Endothelial cell of umbilical vein (primary cell): ENCODE measurements around the gene HPS4. TPM values are rescaled to one million over a fixed set of nuclear protein-coding genes. Genes with fewer than 3 reads are reported as not detected.

Source experiments
- BruUV-seq: library from RNA; stranded (reverse); fragments of 400-500 nt; replicated peaks from 2 replicates; lab custom pipeline; 2021; lab: Mats Ljungman, UMichigan
- CTCF ChIA-PET: fragments of 300-600, 350-600 bp; sonication (Branson Sonifier 250); formaldehyde crosslinking; loops from one replicate; lab custom pipeline; 2021; ENCODE audit warnings: antibody characterized with exemption, inconsistent platforms; lab: Charles Lee
- POLR2A ChIA-PET: fragments of 300-600, 350-600 bp; sonication (Branson Sonifier 250); formaldehyde crosslinking; loops from one replicate; lab custom pipeline; 2021; ENCODE audit warnings: antibody characterized with exemption, inconsistent platforms; lab: Charles Lee
- DNase-seq: peaks from one replicate; pipeline ENCODE4 v3.0.0-alpha.2; 2011; ENCODE audit warnings: low read depth, low spot score
- FAIRE-seq: peaks from 2 replicates; lab custom pipeline; 2011; peaks lifted over from hg19 to GRCh38; lab: Jason Lieb, UNC
- H2AFZ ChIP-seq: 2 replicates; pipeline ENCODE4 v1.6.0; 2012; ENCODE audit warnings: low read depth, low read length, control low read depth, inconsistent platforms
- H3K27ac ChIP-seq: 2 replicates; pipeline ENCODE4 v1.5.1; 2011; ENCODE audit warnings: low read depth, mild to moderate bottlenecking, control low read depth, low read length, moderate library complexity; ENCODE audit not compliant: insufficient read depth
- H3K27me3 ChIP-seq, 2 experiments: 2 replicates each; pipeline versions ENCODE4 v1.6.0 to v1.6.1; 2011; ENCODE audit warnings: low read length in 2 of 2, mixed read lengths in 1 of 2; ENCODE audit not compliant: control insufficient read depth in 2 of 2, insufficient read depth in 2 of 2
- H3K36me3 ChIP-seq, 2 experiments: 2 replicates in 1 of 2; 3 replicates in 1 of 2; pipeline ENCODE4 v1.5.1; 2011; ENCODE audit warnings: low read length in 2 of 2, mild to moderate bottlenecking in 1 of 2, moderate library complexity in 1 of 2; ENCODE audit not compliant: control insufficient read depth in 2 of 2, insufficient read depth in 2 of 2; ENCODE audit errors: extremely low read depth in 1 of 2
- H3K4me1 ChIP-seq: 3 replicates; pipeline ENCODE4 v1.5.1; 2011; ENCODE audit warnings: mild to moderate bottlenecking, low read length; ENCODE audit not compliant: control insufficient read depth, insufficient read depth; ENCODE audit errors: extremely low read depth
- H3K4me2 ChIP-seq: 2 replicates; pipeline ENCODE4 v1.6.1; 2011; ENCODE audit warnings: low read length, control low read depth, mixed read lengths; ENCODE audit not compliant: insufficient read depth
- H3K4me3 ChIP-seq, 3 experiments: fragments of 200-600 bp in 1 of 3; sonication (generic), shearing (Covaris generic) in 1 of 3; replicated peaks in 1 of 3; 2 replicates each; pipeline ENCODE4 v1.5.1; 2011 to 2016; ENCODE audit warnings: control low read depth in 3 of 3, low read length in 3 of 3, mild to moderate bottlenecking in 2 of 3, inconsistent platforms in 1 of 3, low read depth in 1 of 3, moderate library complexity in 1 of 3; ENCODE audit not compliant: insufficient read depth in 1 of 3
- H3K79me2 ChIP-seq: 2 replicates; pipeline ENCODE4 v1.6.0; 2012; ENCODE audit warnings: low read length, inconsistent platforms; ENCODE audit not compliant: control insufficient read depth, insufficient read depth
- H3K9ac ChIP-seq: replicated peaks from 2 replicates; pipeline ENCODE3; 2011; ENCODE audit warnings: low read length, control low read depth; ENCODE audit not compliant: insufficient read depth; ENCODE audit errors: extremely low read depth
- H3K9me1 ChIP-seq: replicated peaks from 3 replicates; pipeline ENCODE4 v1.6.0; 2011; ENCODE audit warnings: mild to moderate bottlenecking, low read length; ENCODE audit not compliant: control insufficient read depth, insufficient read depth; ENCODE audit errors: extremely low read depth
- H3K9me3 ChIP-seq: replicated peaks from 2 replicates; pipeline ENCODE4 v1.5.1; 2012; ENCODE audit warnings: low read length, inconsistent platforms; ENCODE audit not compliant: control insufficient read depth, insufficient read depth
- H4K20me1 ChIP-seq: replicated peaks from 2 replicates; pipeline ENCODE3; 2011; ENCODE audit warnings: mild to moderate bottlenecking, low read length; ENCODE audit not compliant: control insufficient read depth, insufficient read depth; ENCODE audit errors: extremely low read depth
- CTCF ChIP-seq, 2 donors: IDR thresholded peaks; 1 replicate in 1 of 2; 2 replicates in 1 of 2; pipeline ENCODE4 v1.5.1; 2011; ENCODE audit warnings: low read length in 2 of 2, mild to moderate bottlenecking in 2 of 2, moderate library complexity in 2 of 2, control low read depth in 1 of 2, inconsistent platforms in 1 of 2, low read depth in 1 of 2; ENCODE audit not compliant: insufficient read depth in 1 of 2; ENCODE audit errors: extremely low read depth in 1 of 2
- EZH2 ChIP-seq: IDR thresholded peaks from 2 replicates; pipeline ENCODE4 v1.6.1; 2012; ENCODE audit warnings: borderline replicate concordance, low read depth, mild to moderate bottlenecking, moderate library complexity, low read length, inconsistent platforms; ENCODE audit not compliant: severe bottlenecking
- FOS ChIP-seq: IDR thresholded peaks from 2 replicates; pipeline ENCODE4 v1.6.1; 2011; ENCODE audit warnings: mild to moderate bottlenecking, low read length, moderate library complexity, borderline replicate concordance; ENCODE audit not compliant: insufficient read depth
- GATA2 ChIP-seq: IDR thresholded peaks from 2 replicates; pipeline ENCODE4 v1.7.0; 2011; ENCODE audit warnings: low read depth, mild to moderate bottlenecking, moderate library complexity, mixed read lengths, low read length; ENCODE audit not compliant: insufficient read length, insufficient read depth
- JUN ChIP-seq: IDR thresholded peaks from 2 replicates; pipeline ENCODE4 v1.6.1; 2011; ENCODE audit warnings: borderline replicate concordance, low read depth; ENCODE audit not compliant: insufficient read length, insufficient read depth
- MAX ChIP-seq: IDR thresholded peaks from 2 replicates; pipeline ENCODE4 v1.6.1; 2011; ENCODE audit not compliant: insufficient read depth, insufficient read length
- MYC ChIP-seq: IDR thresholded peaks from one replicate; pipeline ENCODE4 v1.6.1; 2011; ENCODE audit warnings: mild to moderate bottlenecking, low read depth, low read length
- POLR2A ChIP-seq: IDR thresholded peaks from 2 replicates; pipeline ENCODE4 v1.6.1; 2012; ENCODE audit warnings: low read depth, mild to moderate bottlenecking, control low read depth, low read length
- POLR2AphosphoS5 ChIP-seq: IDR thresholded peaks from 2 replicates; pipeline ENCODE4 v1.6.1; 2012; ENCODE audit warnings: low read depth, mild to moderate bottlenecking, control low read depth, low read length, moderate library complexity; ENCODE audit not compliant: insufficient read depth
- dilution Hi-C: fragments of 300-500 bp; cut with MboI; formaldehyde crosslinking; loops from one replicate; pipeline ENCODE4 v1.15.0; 2019; ENCODE audit warnings: low sequenced_read_pairs; ENCODE audit not compliant: extremely low pct_ligation_motif_present
- intact Hi-C: fragments of 100-400 bp; cut with micrococcal nuclease; formaldehyde crosslinking; loops from one replicate; pipeline ENCODE4 v1.10.0; 2022
- polyA plus RNA-seq, 4 experiments: library from polyadenylated mRNA; depleted of rRNA in 3 of 4; stranded (reverse) in 3 of 4; unstranded in 1 of 4; fragments of >200 nt; gene quantifications; 2 replicates each; pipeline versions ENCODE4 v1.2.1 to v1.2.3, GENCODE V29; 2011 to 2012; ENCODE audit warnings: missing spikeins in 1 of 4
- total RNA-seq: library from RNA; stranded (reverse); gene quantifications from 2 replicates; pipeline ENCODE4 v1.2.3, GENCODE V29; 2021

Gene HPS4
- total and polyA plus RNA-seq, 2 donors (not counting 3 experiments of a cell fraction or from before 2014, with no cell fraction given), result 28.4 to 29.7 TPM

- TF ChIP-seq MYC (no peak), EZH2 (no peak), CTCF (IDR thresholded peaks at IDR 0.05; ENCODE audit: extremely low read depth in 1 of 2, insufficient read depth in 1 of 2, low read depth in 1 of 2, low read length in 2 of 2) (no peak), JUN (no peak), FOS (no peak), GATA2 (no peak), POLR2A (no peak), MAX (no peak), POLR2AphosphoS5 (no peak)
Observed at GRCh38 chr22:26447584-26448329, 35.8 kb downstream of the HPS4 start.

More at GRCh38 chr22:26447584-26448329, 35.8 kb downstream of the HPS4 start:
- ChIA-PET POLR2A (interaction anchor here (0.9 kb wide), 1 partner anchor 17 kb away, joined by 3 read pairs; no protein-coding TSS in a partner anchor), CTCF (interaction anchor here (1.2 to 3.0 kb wide), 4 partner anchors 12 to 83 kb away, joined by 4 to 9 read pairs (median 6); no protein-coding TSS in a partner anchor)
- Histone ChIP-seq H3K9me3 (no peaks in the 10 kb centered on the region), H3K27me3 (no peaks in the 10 kb centered on the region), H3K4me2 (no peak overlapping the region), H3K79me2 (no peaks in the 10 kb centered on the region), H3K36me3 (peaks cover 0 to 10% of the 10 kb centered on the region in 2 experiments), H3K4me3 (no peak overlapping the region), H3K27ac (no peak overlapping the region), H3K9me1 (no peaks in the 10 kb centered on the region), H4K20me1 (no peaks in the 10 kb centered on the region), H3K4me1 (no peaks in the 10 kb centered on the region), H3K9ac (no peak overlapping the region), H2AFZ (no peak overlapping the region)
- dilution Hi-C loops, result no loop called here
- no peak for FAIRE-seq
- intact Hi-C loops, result no loop called here
- no TSS peak for BruUV-seq
- no peak for DNase-seq
